Activated naive CD8-positive, alpha-beta T cell treated with anti-CD3 and anti-CD28 coated beads, Interleukin-2, amount 50 U/mL, for 16 hours (primary cell): ENCODE data around the gene CIP2A.
"Not testable (repeated sequence)": the region's sequence is repeated elsewhere in the genome, so short reads cannot be mapped to it uniquely, and the experiment has no call there.

Experiments
- DNase-seq: peaks from one replicate; pipeline ENCODE4 v3.0.0-alpha.2; 2020; ENCODE audit warnings: low read depth, low spot score

Gene CIP2A

GRCh38 chr3:108589081-108589997 lies at the start of gene CIP2A, which contains the start of gene DZIP3:
Gene CIP2A, minus strand, starts transcription at chr3:108589438. Its CDS starts 63 bp downstream, at chr3:108589375.
Gene DZIP3, plus strand, starts transcription at chr3:108589722. Its CDS starts 15,685 bp downstream, at chr3:108605407.
- DNase-seq, result peak; percentile 78

DNA sequence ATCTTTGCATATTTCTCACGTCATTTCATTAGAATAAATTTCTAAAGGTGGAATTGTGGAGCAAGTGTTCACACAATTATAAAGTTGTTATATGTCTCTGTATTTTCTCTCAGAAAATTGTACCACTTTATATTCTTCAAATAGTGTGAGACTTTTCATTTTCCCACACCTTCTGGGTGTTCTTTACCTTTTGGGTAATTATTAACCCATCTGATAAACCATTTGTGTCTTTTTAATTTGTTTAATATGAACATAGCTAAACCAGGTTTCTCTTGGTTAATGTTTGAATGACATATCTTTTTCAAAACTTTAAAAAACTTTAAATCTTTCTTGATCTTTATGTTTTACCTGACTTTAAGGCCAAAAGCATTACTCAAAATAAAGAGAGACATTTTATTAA lies 40.7 kb upstream of the CIP2A start:
- DNase-seq, result no peak

GRCh38 chr3:108623504-108623903 lies 34.3 kb upstream of the CIP2A start:
- no peak for DNase-seq

DNA sequence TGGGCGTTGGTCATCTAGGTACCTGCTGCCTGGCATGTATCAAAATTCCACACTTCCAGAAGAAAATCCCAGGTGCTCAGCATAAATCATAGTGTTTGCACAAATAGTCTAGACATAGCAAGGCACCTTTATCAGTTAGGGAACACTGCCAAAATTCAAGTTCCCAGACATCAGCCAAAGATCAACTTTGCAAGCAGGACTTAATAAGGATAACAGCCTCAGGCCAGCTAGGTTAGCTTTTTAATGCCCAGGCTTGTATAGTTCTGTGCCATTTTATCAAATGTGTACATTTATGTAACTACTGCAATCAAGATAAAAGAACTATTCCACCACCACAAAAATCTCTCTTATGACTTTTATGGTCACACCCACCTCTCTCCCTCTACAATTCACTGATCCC lies 31.0 kb upstream of the CIP2A start:
- no peak for DNase-seq

- not testable (repeated sequence) for DNase-seq
Observed at GRCh38 chr3:108616090-108616489, 26.9 kb upstream of the CIP2A start.

GRCh38 chr3:108610651-108611050 lies 21.4 kb upstream of the CIP2A start:
- no peak for DNase-seq

DNA sequence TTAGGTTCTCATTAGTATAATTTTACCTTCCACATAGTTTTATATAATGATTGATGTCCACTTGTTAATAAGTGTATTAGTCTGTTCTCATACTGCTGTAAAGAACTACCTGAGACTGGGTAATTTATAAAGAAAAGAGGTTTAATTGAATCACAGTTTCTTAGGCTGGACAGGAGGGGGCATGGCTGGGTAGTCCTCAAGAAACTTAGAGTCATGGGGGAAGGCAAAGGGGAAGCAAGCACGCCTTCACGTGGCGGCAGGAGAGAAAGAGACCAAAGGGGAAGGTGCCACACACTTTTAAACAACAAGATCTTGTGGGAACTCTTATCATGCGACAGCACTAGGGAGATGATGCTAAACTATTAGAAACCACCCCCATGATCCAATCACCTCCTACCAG lies 19.5 kb upstream of the CIP2A start:
- no peak for DNase-seq

DNA sequence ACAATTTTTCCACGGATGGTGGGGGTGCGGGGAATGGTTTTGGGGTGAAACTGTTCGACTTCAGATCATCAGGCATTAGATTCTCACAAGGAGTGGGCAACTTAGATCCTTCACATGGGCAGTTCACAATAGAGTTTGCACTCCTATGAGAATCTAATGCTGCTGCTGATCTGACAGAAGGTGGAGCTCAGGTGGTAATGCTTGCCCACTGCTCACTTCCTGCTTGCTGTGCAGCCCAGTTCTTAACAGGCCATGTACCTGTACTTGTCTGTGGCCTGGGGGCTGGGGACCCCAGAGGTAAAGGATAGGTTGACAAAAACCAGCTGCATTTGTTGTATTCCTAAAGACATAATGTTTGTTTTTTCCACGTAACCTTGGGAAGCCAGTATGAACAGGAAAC lies 16.3 kb upstream of the CIP2A start:
- DNase-seq, result no peak

DNA sequence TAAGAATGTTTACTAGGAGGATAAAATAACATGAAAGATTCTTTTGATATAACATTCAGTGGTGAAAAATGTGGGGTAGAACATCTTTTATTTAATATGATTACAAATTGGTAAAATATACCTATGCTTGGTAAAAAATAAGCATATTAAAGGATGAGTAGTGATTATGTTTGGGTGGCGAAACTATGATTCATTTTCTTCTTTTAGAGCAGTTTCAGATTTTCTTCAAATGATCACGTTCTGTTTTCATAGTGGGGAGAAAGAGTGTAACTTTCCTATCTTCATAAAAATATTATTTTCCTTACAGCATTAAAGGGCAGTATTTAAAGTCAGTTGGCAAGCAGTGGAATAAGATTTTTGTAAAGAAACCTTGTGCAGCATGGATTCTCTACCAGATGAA lies 15.8 kb upstream of the CIP2A start:
- DNase-seq, result no peak

DNA sequence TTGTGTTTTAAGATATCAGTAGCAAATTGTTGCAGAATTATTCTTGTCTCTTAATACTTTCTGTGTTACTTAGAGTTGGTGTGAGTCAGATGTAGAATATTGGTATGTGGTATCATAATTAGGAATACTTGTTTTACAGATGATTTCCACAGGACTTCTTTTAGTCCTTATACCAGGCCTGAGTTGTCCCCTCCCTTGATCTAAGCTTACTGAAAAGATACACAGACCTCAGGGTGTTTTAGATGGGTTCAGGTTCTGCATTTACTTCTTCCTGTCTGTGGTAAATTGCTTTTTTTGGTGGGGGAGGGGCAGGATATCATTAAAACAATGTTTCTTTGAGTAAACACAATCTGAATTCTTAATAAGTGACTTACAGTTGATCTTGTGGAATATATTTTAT lies 14.5 kb upstream of the CIP2A start:
- no peak for DNase-seq

- no peak for DNase-seq
Observed at GRCh38 chr3:108602935-108603294, 13.7 kb upstream of the CIP2A start.

GRCh38 chr3:108602249-108602934 lies 13.2 kb upstream of the CIP2A start:
- no peak for DNase-seq

GRCh38 chr3:108599677-108600409 lies 10.6 kb upstream of the CIP2A start:
- no peak for DNase-seq

GRCh38 chr3:108598375-108598774 lies 9.1 kb upstream of the CIP2A start:
- DNase-seq, result no peak

GRCh38 chr3:108595321-108595720 lies 6.1 kb upstream of the CIP2A start:
- DNase-seq, result no peak

DNA sequence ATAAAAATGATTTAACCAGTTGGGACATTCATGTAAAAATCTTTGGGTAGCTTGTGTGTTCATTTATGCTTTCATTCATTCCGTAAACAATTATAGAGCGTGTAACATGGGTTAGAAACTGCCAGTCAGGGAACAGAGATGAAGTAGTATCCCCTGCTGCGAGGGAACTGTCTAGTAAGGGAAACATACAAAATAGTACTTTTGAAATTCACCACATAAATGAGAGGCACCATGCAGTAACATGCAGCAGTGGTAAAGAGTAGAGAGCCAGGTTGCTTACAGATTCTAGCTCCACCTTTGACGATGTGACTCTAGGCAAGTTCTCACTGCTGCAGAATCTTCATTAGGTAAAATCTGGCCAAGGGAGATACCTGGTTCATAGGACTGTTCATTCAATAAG lies 1.2 kb upstream of the CIP2A start:
- DNase-seq, result no peak

- DNase-seq, result no peak
Observed at GRCh38 chr3:108589998-108590323, 723 bp upstream of the CIP2A start.

- no peak for DNase-seq
Observed at GRCh38 chr3:108588601-108589000, 637 bp downstream of the CIP2A start.

- DNase-seq, result no peak
Observed at GRCh38 chr3:108578064-108578463, 11.2 kb downstream of the CIP2A start.

DNA sequence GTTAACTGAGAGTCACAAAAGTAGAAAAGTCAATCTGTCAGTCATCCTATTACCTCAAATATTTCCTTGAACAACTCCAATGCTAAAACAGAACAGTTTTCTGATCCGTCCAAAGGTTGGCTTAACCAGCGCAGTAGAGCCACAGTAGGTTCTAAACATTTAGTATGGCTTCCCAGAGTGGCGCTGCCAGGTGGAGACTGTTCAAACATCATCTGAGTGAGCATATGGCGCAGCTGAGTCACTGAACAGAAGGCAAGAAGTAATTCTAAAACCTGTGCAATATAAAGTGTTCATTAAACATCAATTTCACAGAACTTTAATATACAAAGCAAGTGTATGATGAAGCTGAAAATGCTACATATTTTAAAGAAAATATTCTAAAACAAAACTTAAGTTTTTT lies 19.9 kb downstream of the CIP2A start:
- DNase-seq, result no peak

DNA sequence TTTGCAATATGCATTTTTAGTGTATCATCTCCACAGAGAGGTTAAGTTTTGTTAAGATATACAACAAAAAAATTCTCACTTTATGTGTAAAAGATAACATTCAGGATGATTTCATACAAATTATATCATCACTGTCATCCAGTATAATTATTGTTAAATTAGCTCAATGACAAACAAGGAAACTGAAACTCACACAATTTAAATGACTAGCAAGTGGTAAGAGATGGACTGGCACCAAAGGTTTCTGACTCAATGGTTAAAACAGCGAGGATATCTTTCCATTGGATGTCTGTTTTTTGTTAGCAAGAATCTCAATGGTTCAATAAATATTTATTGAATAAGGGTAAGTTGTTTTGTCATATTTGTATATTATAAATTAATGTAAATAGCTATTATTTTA lies 22.6 kb downstream of the CIP2A start:
- no peak for DNase-seq

- no peak for DNase-seq
Observed at GRCh38 chr3:108565506-108565905, 23.7 kb downstream of the CIP2A start.
